Fibroblast of villous mesenchyme (primary cell): Measurements from ENCODE around the gene EHMT2. TPM values are rescaled to one million over a fixed set of nuclear protein-coding genes. Genes with fewer than 3 reads are reported as not detected.

ENCODE experiments used
- DNase-seq: peaks from one replicate; pipeline ENCODE4 v3.0.0-alpha.2; 2010; ENCODE audit warnings: low read depth
- H3K4me3 ChIP-seq: 2 replicates; pipeline ENCODE4 v1.5.1; 2011; ENCODE audit warnings: low read depth, mild to moderate bottlenecking, low read length
- total RNA-seq: library from RNA; depleted of rRNA; stranded (reverse); fragments of >200 nt; gene quantifications from 2 replicates; pipeline ENCODE4 v1.2.3, GENCODE V29; 2012
- TF ChIP-seq, protein P1 (sequence below): IDR thresholded peaks from 2 replicates; pipeline ENCODE4 v1.5.1; 2012; ENCODE audit warnings: low read depth, mild to moderate bottlenecking, low read length; ENCODE audit not compliant: insufficient read depth

Gene EHMT2
- total RNA-seq, 1 donor, result 42.7 TPM

DNA sequence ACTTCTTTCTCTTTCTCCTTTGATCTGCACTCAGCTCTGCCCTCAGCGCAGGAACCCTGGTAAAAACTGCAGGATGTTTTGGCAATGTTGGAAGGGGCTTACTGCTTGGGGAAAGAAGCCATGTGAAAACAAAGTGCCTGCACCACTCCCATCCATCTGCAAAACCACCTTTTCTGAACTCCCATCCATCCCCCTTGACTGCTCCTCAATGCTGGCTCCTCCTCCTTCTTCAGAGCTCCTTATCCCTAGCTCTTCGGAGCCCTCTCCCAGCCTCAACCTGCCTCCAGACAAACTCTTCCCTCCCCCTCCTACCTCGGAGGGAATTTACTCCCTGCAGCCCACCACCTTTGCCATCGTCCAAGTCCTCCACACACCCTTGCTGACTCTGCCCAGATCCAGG lies 8.6 kb upstream of the EHMT2 start:
- TF ChIP-seq, protein P1, sequence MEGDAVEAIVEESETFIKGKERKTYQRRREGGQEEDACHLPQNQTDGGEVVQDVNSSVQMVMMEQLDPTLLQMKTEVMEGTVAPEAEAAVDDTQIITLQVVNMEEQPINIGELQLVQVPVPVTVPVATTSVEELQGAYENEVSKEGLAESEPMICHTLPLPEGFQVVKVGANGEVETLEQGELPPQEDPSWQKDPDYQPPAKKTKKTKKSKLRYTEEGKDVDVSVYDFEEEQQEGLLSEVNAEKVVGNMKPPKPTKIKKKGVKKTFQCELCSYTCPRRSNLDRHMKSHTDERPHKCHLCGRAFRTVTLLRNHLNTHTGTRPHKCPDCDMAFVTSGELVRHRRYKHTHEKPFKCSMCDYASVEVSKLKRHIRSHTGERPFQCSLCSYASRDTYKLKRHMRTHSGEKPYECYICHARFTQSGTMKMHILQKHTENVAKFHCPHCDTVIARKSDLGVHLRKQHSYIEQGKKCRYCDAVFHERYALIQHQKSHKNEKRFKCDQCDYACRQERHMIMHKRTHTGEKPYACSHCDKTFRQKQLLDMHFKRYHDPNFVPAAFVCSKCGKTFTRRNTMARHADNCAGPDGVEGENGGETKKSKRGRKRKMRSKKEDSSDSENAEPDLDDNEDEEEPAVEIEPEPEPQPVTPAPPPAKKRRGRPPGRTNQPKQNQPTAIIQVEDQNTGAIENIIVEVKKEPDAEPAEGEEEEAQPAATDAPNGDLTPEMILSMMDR, result no peak
- DNase-seq, result no peak
- no peak overlapping the region for H3K4me3 ChIP-seq

DNA sequence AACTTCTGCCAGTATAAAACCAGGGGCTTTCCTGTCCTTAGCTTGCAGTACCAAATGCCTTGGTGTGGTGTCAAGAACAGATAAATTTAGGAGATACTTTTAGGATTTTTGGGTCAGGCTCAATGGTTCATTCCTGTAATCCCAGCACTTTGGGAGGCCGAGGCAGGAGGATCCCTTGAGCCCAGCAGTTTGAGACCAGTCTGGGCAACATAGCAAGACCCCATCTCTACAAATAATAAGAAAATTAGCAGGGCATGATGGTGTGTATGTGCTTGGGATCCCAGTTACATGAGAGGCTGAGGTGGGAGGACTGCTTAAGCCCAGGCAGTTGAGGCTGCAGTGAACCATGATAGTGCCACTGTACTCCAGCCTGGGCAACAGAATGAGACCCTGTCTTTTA lies 7.5 kb upstream of the EHMT2 start:
- DNase-seq, result no peak
- H3K4me3 ChIP-seq, result no peak overlapping the region
- TF ChIP-seq, protein P1, result no peak

DNA sequence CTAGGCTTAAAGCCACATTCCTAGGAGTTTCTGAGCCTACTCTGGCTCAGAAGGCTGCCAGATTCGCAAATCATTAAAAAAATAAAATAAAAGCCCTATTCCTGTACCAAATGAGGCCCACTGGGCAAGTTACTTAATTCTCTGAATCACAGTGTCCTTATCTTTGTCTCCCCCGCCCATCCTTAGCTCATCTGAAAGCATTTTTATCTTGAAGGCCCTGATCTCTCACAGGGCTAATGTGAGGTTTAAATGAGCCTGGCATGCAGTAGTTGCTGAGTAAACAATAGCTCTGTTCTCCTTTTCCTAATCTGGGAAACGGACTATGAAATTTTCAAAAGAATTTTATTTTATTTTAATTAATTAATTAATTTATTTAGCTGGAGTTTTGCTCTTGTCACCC lies 6.5 kb upstream of the EHMT2 start:
- peak; percentile 58 for DNase-seq
- TF ChIP-seq, protein P1, result no peak

DNA sequence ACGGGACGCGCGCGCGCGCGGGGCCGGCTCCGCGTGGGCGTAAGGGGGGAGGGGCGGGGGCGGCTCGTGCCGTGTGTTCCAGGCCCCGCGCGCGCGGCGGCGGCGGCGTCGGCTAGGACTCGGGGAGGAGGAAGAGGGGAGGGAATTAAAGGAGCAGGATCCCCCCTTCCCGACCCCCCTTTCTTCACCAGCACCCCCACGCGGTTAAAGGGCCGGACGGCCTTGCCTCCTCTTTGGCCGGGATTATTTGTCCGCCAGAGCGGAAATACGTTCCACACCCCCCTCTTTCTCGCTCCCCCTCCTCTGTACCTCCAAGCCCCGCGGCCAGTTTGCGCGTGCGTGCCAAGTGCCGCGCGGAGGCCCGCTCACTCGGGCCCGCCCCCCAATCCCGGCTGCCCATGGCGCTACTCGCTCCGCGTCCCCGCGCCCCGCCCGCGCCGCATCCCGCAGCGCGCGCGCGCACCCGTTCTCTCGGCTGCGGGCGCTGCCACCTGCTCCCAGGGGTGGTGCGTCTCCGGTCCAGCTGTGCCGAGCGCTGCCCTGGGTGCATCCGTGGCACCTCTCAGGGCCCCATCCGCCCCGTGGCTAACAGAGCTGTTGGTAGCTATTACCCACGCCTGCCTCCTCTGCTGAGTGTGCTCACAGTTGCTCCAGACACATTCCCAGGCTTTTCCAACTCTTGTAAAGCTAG lies 4.6 kb upstream of the EHMT2 start, which contains the start of gene ZBTB12:
Gene ZBTB12 (minus strand): TSS at position 134 of the 691 bp plus-strand sequence. CDS start 781 bp downstream, outside the sequence.
- TF ChIP-seq, protein P1, result no peak
- H3K4me3 ChIP-seq, result peak within 1 kb of the TSS; percentile 66
- DNase-seq, result peak; percentile 99

More for the DNA sequence above, 6.5 kb upstream of the EHMT2 start:
- no peak overlapping the region for H3K4me3 ChIP-seq

DNA sequence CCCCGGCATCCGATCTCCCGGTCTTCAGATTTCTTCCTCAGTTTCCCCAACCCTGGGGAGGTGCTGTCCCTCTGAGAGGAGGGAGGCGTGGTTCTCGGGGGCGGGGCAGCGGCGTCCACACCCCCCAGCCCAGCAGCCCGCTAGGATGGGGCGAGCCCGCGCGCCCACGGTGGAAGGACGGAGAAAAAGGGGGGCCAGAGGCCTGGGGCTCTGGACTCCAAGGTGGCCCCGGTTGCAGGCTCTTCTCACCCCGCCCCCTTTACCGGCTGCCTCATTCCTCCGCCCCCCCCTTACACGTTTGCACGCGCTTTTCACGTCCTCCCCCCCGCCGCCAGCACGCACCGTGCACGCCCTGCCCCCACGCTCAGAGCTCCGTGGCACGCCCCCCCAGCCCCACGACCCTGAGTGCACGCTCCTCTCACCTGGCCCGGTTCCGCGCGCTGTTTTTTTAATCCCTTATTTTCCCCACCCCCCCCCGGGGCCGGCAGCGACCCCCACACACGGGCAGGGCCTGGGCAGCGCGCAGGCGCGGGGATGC lies 4.0 kb upstream of the EHMT2 start:
- H3K4me3 ChIP-seq, result peak overlapping the region; percentile 66
- TF ChIP-seq, protein P1, result no peak
- peak; percentile 25 for DNase-seq

DNA sequence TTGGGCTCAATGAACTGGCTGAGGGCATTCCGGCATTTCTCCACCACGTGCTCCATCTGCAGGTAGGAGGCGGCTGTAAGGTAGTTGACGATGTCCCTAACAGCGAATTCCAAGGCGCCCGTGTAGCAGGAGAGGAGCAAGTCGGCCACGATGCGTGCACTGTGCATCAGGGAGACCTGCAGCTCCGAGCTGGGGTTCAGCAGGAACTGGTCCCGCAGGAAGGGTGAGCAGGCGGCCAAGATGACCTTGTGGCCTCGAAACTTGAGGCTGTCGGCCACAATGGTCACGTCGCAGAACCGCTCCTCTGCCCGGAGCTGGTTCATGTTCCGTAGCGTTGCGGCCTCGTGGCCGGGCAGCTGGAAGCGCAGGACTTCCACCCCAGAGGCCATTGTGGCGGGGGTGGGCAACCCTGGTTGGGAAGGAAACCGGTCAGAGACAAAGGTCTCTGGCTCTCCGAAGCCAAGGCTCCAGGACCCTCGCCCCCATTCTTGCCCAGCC lies 3.5 kb upstream of the EHMT2 start:
- TF ChIP-seq, protein P1, result no peak
- peak overlapping the region; percentile 66 for H3K4me3 ChIP-seq
- DNase-seq, result no peak
